GM19043 (cell line): ENCODE measurements around the gene TTC39B.

Experiments
- ATAC-seq: cut with Tn5 transposase; IDR thresholded peaks from one replicate; pipeline ENCODE4 v1.9.1; 2021; ENCODE audit warnings: low read depth; ENCODE audit not compliant: unreplicated experiment

The TTC39B gene

GRCh38 chr9:15231788-15232635 lies 75.0 kb downstream of the TTC39B start:
- no peak for ATAC-seq

- no peak for ATAC-seq
Observed at GRCh38 chr9:15229409-15229808, 77.6 kb downstream of the TTC39B start.

- ATAC-seq, result no peak
Observed at GRCh38 chr9:15227491-15227890, 79.5 kb downstream of the TTC39B start.

GRCh38 chr9:15225564-15226126 lies 81.4 kb downstream of the TTC39B start:
- ATAC-seq, result no peak

GRCh38 chr9:15222313-15222712 lies 84.7 kb downstream of the TTC39B start:
- no peak for ATAC-seq

GRCh38 chr9:15221746-15222145 lies 85.3 kb downstream of the TTC39B start:
- no peak for ATAC-seq

- no peak for ATAC-seq
Observed at GRCh38 chr9:15220658-15221318, 86.2 kb downstream of the TTC39B start.

GRCh38 chr9:15219546-15219945 lies 87.5 kb downstream of the TTC39B start:
- no peak for ATAC-seq

GRCh38 chr9:15218994-15219393 lies 88.0 kb downstream of the TTC39B start:
- no peak for ATAC-seq

- ATAC-seq, result no peak
Observed at GRCh38 chr9:15213249-15213648, 93.8 kb downstream of the TTC39B start.

- ATAC-seq, result peak; percentile 19
Observed at GRCh38 chr9:15211815-15212495, 95.1 kb downstream of the TTC39B start.

- peak; percentile 81 for ATAC-seq
Observed at GRCh38 chr9:15211160-15211814, 95.7 kb downstream of the TTC39B start.

- no peak for ATAC-seq
Observed at GRCh38 chr9:15206903-15207696, 99.9 kb downstream of the TTC39B start.

GRCh38 chr9:15205632-15206420 lies 101.2 kb downstream of the TTC39B start:
- ATAC-seq, result no peak

- ATAC-seq, result no peak
Observed at GRCh38 chr9:15203581-15203980, 103.4 kb downstream of the TTC39B start.

- ATAC-seq, result no peak
Observed at GRCh38 chr9:15200111-15200510, 106.9 kb downstream of the TTC39B start.

GRCh38 chr9:15192856-15193255 lies 114.2 kb downstream of the TTC39B start:
- ATAC-seq, result no peak

- ATAC-seq, result peak; percentile 84
Observed at GRCh38 chr9:15191378-15191777, 115.6 kb downstream of the TTC39B start.

- no peak for ATAC-seq
Observed at GRCh38 chr9:15189481-15189880, 117.5 kb downstream of the TTC39B start.
